ENCODE data around the gene CYP4B1. TPM values are rescaled to one million over a fixed set of nuclear protein-coding genes. Genes with fewer than 3 reads are reported as not detected.
"Not testable (repeated sequence)": the region's sequence is repeated elsewhere in the genome, so short reads cannot be mapped to it uniquely, and the experiment has no call there.

Gene CYP4B1
- total RNA-seq, 1 experiment from 2014 or later = not detected

GRCh38 chr1:46770541-46770940 lies 28.3 kb upstream of the CYP4B1 start:
- no peak overlapping the region for H3K27ac ChIP-seq
- H3K4me3 ChIP-seq = no peak overlapping the region
- H3K9me3 ChIP-seq (replicated peaks) = no peaks in the 10 kb centered on the region
- DNase-seq = no peak
- H3K4me1 ChIP-seq = no peaks in the 10 kb centered on the region
- no peaks in the 10 kb centered on the region for H3K36me3 ChIP-seq
- no peaks in the 10 kb centered on the region; the same call in 1 of the 2 replicates for H3K27me3 ChIP-seq

DNA sequence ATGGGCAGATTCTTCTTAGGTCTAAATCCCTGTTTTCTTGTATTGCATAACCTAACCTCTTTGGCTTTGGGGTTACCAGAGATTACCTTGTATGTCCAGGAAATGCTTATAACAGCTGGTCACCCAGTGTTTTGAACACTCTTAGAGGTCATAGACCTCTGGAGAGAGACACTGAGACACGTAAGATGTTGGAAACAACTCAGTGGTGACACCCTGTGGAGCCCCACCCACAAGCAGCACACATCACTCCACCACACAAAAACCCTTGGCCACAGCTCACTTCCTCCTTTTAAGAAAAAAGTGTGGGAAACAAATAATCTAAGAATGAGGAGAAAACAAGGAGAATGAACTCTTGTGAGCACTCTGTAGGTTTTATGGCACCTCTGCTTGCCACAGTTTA lies 26.3 kb upstream of the CYP4B1 start:
- H3K9me3 ChIP-seq (replicated peaks) = no peaks in the 10 kb centered on the region
- no peak for DNase-seq
- H3K4me1 ChIP-seq = no peaks in the 10 kb centered on the region
- H3K4me3 ChIP-seq = no peak overlapping the region
- H3K27ac ChIP-seq = no peak overlapping the region
- no peaks in the 10 kb centered on the region for H3K27me3 ChIP-seq
- H3K36me3 ChIP-seq = no peaks in the 10 kb centered on the region

GRCh38 chr1:46774297-46774696 lies 24.5 kb upstream of the CYP4B1 start:
- no peak for DNase-seq
- H3K9me3 ChIP-seq (replicated peaks) = no peaks in the 10 kb centered on the region
- no peaks in the 10 kb centered on the region for H3K36me3 ChIP-seq
- no peak overlapping the region for H3K4me3 ChIP-seq
- H3K27ac ChIP-seq = no peak overlapping the region
- H3K4me1 ChIP-seq = no peaks in the 10 kb centered on the region
- no peaks in the 10 kb centered on the region for H3K27me3 ChIP-seq

- not testable (repeated sequence) for H3K36me3 ChIP-seq; H3K4me3 ChIP-seq; H3K27ac ChIP-seq; H3K27me3 ChIP-seq; H3K4me1 ChIP-seq; H3K9me3 ChIP-seq (replicated peaks); DNase-seq
Measured at GRCh38 chr1:46778456-46778855, 20.4 kb upstream of the CYP4B1 start.

DNA sequence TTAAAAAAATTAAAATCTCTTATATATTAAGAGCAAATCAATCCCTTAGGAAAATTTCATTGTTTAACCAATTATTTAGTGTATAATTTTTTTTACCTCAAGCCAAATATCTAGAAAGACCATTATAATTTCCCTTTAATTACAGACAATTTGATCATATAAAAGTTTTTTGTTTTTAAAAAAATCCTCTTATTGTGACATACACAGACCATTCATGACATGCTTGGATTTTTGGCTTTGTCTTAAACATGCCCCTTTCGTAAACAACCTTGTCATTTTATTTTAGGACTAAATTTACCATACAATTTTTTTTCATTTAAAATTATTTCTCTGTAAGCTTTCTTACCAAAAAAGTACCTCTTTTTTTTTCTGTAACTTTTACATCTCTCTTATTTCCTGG lies 14.2 kb upstream of the CYP4B1 start:
- no peaks in the 10 kb centered on the region for H3K27me3 ChIP-seq
- no peak for DNase-seq
- H3K27ac ChIP-seq = no peak overlapping the region
- no peaks in the 10 kb centered on the region; the same call in 1 of the 2 replicates for H3K36me3 ChIP-seq
- no peak overlapping the region for H3K4me3 ChIP-seq
- peaks cover 7% of the 10 kb centered on the region; the same call in 1 of the 2 replicates for H3K9me3 ChIP-seq (replicated peaks)
- H3K4me1 ChIP-seq = no peaks in the 10 kb centered on the region

GRCh38 chr1:46788634-46789033 lies 10.2 kb upstream of the CYP4B1 start:
- not testable (repeated sequence) for H3K4me3 ChIP-seq; H3K4me1 ChIP-seq; H3K27ac ChIP-seq; H3K9me3 ChIP-seq (replicated peaks); H3K36me3 ChIP-seq; H3K27me3 ChIP-seq; DNase-seq

DNA sequence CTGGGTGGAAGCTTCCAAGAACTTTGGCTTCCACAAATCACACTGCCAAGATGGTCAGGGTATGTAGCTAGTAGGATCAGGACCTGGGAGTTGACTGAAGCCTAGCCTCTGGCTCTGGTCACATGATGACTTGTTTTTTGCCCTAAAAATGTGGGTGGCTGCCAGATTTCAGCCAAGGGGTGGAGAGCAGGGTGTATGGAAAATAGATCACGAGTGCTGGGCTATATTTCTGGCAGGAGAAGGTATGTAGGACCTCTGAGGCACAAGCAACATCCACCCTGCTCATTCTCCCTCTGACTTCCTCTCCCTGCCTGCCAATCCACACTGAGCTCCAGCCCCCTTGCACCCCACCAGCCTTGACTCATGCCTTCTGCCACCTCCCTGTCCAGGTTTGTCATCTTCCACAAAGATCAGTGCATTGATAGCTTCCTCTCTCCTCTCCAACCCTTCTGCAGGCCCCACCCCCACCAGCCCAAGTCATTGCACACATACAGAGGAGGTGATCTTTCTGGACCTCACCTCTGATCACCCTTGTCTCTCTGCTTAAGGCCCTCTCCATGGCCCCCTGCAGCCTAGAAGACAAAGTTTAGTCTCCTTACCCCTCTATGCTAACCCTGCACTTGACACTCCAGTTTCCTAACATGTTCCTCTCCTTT lies 8.3 kb upstream of the CYP4B1 start:
- no peak overlapping the region for H3K27ac ChIP-seq
- no peak for DNase-seq
- no peaks in the 10 kb centered on the region for H3K36me3 ChIP-seq
- no peaks in the 10 kb centered on the region for H3K4me1 ChIP-seq
- no peaks in the 10 kb centered on the region for H3K27me3 ChIP-seq
- H3K9me3 ChIP-seq (replicated peaks) = no peaks in the 10 kb centered on the region; the same call in 1 of the 2 replicates
- no peak overlapping the region for H3K4me3 ChIP-seq

- no peaks in the 10 kb centered on the region; the same call in 1 of the 2 replicates for H3K9me3 ChIP-seq (replicated peaks)
- no peak overlapping the region for H3K4me3 ChIP-seq
- no peak overlapping the region for H3K27ac ChIP-seq
- no peak for DNase-seq
- H3K36me3 ChIP-seq = no peaks in the 10 kb centered on the region
- no peaks in the 10 kb centered on the region for H3K4me1 ChIP-seq
- H3K27me3 ChIP-seq = no peaks in the 10 kb centered on the region
Measured at GRCh38 chr1:46793126-46793525, 5.7 kb upstream of the CYP4B1 start.

DNA sequence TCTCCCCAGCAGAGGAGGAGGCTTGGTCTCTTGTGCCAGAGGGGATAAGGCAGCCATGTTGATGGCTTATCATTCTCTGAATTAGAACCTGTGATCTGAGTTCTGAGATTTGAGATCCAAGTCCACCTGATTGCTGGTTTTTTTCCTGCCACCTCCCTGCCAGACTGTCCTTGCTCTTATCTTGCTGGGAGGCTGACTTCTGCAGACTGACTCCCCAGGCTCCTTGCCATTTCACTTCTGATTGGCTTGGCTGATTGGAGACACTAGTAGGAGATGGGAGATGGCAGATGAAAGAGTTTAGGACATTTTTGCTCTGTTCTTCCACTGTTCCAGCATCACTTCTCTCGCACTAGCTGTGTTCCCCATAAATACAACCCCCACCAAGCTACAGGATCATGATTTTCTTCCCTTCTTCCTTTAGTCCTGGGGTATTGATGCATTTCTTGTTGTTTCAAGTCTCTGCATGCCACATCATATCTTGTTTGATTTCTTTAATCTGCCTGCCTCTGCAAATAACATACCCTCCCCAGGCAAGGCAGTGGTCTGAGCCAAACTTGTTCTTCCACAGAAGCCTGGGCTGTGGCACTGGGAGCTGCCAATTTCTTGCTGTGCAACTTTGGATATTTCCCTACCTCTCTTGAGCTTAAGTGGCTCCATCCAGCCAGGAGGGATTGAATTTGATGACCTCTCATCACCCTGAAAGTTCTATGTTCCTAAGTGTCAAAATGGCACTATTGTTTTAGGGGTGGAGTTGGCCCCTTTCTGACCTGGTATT lies 963 bp upstream of the CYP4B1 start:
- no peaks in the 10 kb centered on the region for H3K36me3 ChIP-seq
- no peaks in the 10 kb centered on the region for H3K27me3 ChIP-seq
- H3K27ac ChIP-seq = no peak overlapping the region
- no peak overlapping the region for H3K4me3 ChIP-seq
- DNase-seq = no peak
- H3K4me1 ChIP-seq = no peaks in the 10 kb centered on the region
- no peaks in the 10 kb centered on the region for H3K9me3 ChIP-seq (replicated peaks)

- Histone ChIP-seq H3K36me3 (no peaks in the 10 kb centered on the region), H3K4me1 (no peaks in the 10 kb centered on the region), H3K27ac (no peak overlapping the region), H3K4me3 (no peak overlapping the region), H3K27me3 (no peaks in the 10 kb centered on the region), H3K9me3 (replicated peaks) (no peaks in the 10 kb centered on the region)
- DNase-seq = no peak
Measured at GRCh38 chr1:46800742-46801141, 1.9 kb downstream of the CYP4B1 start.

- Histone ChIP-seq H3K36me3 (no peaks in the 10 kb centered on the region), H3K27ac (no peak overlapping the region), H3K27me3 (no peaks in the 10 kb centered on the region), H3K9me3 (replicated peaks) (no peaks in the 10 kb centered on the region), H3K4me1 (no peaks in the 10 kb centered on the region), H3K4me3 (no peak overlapping the region)
- no peak for DNase-seq
Measured at GRCh38 chr1:46801323-46802055, 2.6 kb downstream of the CYP4B1 start.

GRCh38 chr1:46802081-46802480 lies 3.2 kb downstream of the CYP4B1 start:
- Histone ChIP-seq H3K36me3 (no peaks in the 10 kb centered on the region), H3K27ac (no peak overlapping the region)
- DNase-seq = no peak

GRCh38 chr1:46802901-46803574 lies 4.2 kb downstream of the CYP4B1 start:
- no peak overlapping the region for H3K27ac ChIP-seq
- no peak overlapping the region for H3K4me3 ChIP-seq
- H3K9me3 ChIP-seq (replicated peaks) = no peaks in the 10 kb centered on the region
- H3K4me1 ChIP-seq = no peaks in the 10 kb centered on the region
- H3K27me3 ChIP-seq = no peaks in the 10 kb centered on the region
- DNase-seq = no peak
- H3K36me3 ChIP-seq = no peaks in the 10 kb centered on the region

More at GRCh38 chr1:46802081-46802480, 3.2 kb downstream of the CYP4B1 start:
- no peaks in the 10 kb centered on the region for H3K9me3 ChIP-seq (replicated peaks)
- no peak overlapping the region for H3K4me3 ChIP-seq
- H3K27me3 ChIP-seq = no peaks in the 10 kb centered on the region
- no peaks in the 10 kb centered on the region for H3K4me1 ChIP-seq

DNA sequence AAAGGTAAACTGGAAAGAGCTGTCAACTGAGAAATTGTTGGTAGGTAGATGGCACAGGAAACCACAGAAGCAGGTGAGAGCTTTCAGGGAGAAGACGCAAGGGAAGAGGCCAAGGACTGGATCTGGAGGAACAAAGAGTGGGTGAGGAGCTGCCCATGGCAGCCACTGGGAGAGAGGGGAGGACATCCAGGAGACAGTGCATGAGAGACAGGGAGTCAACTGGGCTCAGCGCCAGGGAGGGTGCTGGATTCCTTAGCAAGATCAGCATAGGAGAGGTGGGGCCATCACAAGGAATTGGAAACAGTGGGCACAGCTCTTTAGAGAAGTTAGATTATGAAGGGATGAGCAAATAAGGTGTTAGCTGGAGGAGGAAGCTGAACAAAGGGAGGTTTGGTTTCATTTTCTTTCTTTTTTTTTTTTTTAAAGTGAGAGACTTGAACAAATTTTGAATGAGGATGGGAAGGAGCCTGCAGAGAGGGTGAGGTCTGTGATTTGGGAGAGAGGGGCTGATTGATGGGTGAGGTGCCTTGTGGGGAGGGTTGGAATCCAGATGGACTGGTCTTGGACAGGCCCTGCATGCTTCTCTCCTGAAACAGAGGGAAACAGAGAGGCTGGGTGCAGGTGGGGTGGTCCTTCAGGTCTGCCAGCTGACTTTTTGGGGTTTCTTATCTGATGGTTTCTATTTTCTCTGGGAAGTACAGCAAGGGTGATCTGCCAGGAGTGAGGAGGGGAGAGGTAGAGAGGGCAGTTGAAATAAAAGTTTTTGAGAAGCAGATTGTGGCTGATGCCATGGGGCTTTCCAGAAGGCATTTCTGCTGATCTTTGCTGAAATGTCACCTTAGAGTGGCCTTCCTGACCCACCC lies 5.4 kb downstream of the CYP4B1 start:
- H3K27ac ChIP-seq = no peak overlapping the region
- H3K4me3 ChIP-seq = no peak overlapping the region
- H3K27me3 ChIP-seq = no peaks in the 10 kb centered on the region
- H3K9me3 ChIP-seq (replicated peaks) = no peaks in the 10 kb centered on the region
- no peak for DNase-seq
- H3K36me3 ChIP-seq = no peaks in the 10 kb centered on the region
- H3K4me1 ChIP-seq = no peaks in the 10 kb centered on the region
